GM06990 (cell line): Measurements from ENCODE around the gene LARP4B.

Source experiments
- DNase-seq: peaks from one replicate; pipeline ENCODE4 v3.0.0-alpha.2; 2011; ENCODE audit not compliant: insufficient read length; ENCODE audit errors: extremely low read depth
- H3K27me3 ChIP-seq: replicated peaks from 2 replicates; pipeline ENCODE4 v1.6.0; 2011; ENCODE audit warnings: low read length; ENCODE audit not compliant: control insufficient read depth, insufficient read depth
- H3K36me3 ChIP-seq: 2 replicates; pipeline ENCODE4 v1.5.1; 2011; ENCODE audit warnings: low read length; ENCODE audit not compliant: control insufficient read depth, insufficient read depth
- H3K4me3 ChIP-seq: replicated peaks from 2 replicates; pipeline ENCODE4 v1.5.1; 2011; ENCODE audit warnings: low read depth, mild to moderate bottlenecking, control low read depth, low read length
- TF ChIP-seq, protein P1 (sequence below): IDR thresholded peaks from 2 replicates; pipeline ENCODE4 v1.5.1; 2011; ENCODE audit warnings: low read length, control low read depth, mild to moderate bottlenecking, inconsistent platforms; ENCODE audit not compliant: insufficient read depth, poor library complexity, severe bottlenecking

The LARP4B gene

DNA sequence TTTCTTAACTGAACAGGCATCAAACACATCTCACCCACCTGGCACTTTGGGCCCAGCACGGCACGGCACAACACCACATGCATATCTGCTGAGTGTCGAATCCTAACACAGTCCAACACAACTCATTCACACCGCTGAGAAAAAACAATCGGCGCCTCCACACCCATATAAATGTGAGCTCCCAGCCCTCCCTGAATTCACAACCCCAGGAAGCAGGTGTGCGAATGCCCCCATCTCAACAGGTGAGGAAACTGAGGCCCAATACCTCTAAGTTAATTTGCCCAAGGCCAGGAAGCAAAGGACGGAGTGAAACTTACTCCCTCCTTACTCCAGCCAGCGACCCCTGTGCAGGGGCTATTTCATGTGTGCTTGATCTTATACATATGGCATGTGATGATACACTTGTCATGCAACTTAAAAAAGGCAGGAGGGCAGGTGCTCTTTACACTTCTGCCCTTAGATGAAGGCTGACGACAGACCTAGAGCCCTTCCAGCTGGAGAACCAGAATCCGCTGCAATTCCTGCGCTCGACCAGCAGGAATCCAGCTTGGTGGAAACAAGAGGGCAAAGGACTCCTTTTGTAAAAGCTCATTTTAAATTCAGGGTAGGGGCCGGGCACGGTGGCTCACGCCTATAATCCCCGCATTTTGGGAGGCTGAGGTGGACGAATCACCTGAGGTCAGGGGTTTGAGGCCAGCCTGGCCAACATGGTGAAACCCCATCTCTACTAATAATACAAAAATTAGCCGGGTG lies 116.0 kb downstream of the LARP4B start:
- no peaks in the 10 kb centered on the region for H3K27me3 ChIP-seq
- peaks cover 53% of the 10 kb centered on the region for H3K36me3 ChIP-seq
- TF ChIP-seq, protein P1, sequence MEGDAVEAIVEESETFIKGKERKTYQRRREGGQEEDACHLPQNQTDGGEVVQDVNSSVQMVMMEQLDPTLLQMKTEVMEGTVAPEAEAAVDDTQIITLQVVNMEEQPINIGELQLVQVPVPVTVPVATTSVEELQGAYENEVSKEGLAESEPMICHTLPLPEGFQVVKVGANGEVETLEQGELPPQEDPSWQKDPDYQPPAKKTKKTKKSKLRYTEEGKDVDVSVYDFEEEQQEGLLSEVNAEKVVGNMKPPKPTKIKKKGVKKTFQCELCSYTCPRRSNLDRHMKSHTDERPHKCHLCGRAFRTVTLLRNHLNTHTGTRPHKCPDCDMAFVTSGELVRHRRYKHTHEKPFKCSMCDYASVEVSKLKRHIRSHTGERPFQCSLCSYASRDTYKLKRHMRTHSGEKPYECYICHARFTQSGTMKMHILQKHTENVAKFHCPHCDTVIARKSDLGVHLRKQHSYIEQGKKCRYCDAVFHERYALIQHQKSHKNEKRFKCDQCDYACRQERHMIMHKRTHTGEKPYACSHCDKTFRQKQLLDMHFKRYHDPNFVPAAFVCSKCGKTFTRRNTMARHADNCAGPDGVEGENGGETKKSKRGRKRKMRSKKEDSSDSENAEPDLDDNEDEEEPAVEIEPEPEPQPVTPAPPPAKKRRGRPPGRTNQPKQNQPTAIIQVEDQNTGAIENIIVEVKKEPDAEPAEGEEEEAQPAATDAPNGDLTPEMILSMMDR, result no peak
- H3K4me3 ChIP-seq, result no peak overlapping the region
- DNase-seq, result no peak

DNA sequence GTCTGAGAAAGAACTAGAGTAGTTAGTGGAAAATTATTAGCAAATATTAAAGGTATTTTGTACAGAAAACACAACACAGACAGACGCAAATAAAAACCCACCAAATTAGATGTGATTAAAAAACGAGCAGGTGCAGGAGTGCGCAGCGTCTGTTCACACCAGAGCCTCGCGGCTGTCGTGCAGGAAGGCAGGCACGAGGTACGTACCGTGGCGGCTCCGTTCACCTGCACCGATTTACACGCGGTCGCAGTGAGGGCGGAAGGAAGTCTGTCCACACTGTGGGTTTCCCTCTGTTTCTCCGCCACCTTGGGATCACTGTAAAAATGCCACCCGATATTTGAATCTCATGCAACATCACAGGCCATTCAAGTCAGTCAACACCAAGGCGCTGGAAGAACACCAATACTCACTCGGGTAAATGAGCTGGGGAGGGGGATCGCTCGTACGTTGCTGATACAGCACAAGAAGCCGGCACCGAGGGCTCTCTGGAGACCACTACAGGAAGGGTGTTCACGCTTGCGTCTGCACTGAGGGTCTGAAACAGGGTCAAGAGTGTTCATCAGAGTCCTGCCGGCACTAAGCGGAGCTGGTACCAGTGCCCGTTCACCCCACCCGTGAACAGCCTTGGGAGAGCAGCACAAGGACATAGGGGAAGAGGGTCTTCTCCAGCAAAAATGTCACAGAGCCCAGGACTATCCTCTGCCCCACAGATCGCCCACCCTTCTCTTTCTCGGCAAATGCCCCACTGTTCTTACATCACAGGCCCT lies 116.8 kb downstream of the LARP4B start:
- peaks cover 46% of the 10 kb centered on the region for H3K36me3 ChIP-seq
- H3K27me3 ChIP-seq, result no peaks in the 10 kb centered on the region
- DNase-seq, result no peak
- TF ChIP-seq, protein P1, result no peak
- H3K4me3 ChIP-seq, result no peak overlapping the region

DNA sequence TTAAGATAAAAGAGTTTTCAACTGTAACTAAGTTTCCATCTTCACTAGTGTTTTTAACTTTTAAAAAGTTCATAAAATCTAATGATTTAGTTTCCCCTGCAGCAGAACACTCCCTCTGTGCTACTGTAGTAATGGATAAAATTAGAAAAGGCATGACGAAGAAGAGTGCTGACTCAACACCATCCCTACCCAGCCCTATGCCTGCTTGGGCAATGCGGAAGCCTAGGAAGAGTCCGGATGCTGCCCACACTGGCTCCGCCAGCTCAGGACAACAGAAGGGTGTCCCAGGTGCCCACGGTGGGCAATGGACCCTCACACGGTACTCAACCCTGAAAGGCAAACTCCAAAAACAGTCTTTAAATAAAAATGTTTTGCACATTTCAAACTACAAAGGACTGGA lies 118.2 kb downstream of the LARP4B start:
- Histone ChIP-seq H3K4me3 (no peak overlapping the region), H3K27me3 (no peaks in the 10 kb centered on the region), H3K36me3 (peaks cover 43% of the 10 kb centered on the region)
- no peak for DNase-seq
- TF ChIP-seq, protein P1, result no peak

DNA sequence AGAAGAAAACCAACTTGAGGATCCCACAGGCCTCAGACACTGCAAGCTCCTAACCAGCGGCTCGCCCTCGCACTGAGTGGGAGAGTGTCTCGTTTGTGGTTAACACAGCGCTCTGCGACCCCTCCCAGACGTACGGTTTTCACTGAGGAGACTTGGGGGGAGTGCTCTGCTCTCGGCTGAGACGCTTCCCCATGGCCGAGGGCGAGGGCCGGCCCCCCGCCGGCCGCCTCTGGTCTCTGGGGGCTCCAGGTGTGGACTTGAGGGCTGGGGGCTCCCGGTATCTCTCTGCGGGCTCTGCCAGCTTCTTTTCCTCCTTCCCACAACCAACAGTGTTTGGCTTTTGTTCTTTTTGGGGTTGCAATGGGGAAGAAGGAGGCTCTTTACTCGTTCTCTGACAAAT lies 118.7 kb downstream of the LARP4B start:
- TF ChIP-seq, protein P1, result no peak
- peaks cover 44% of the 10 kb centered on the region for H3K36me3 ChIP-seq

GRCh38 chr10:811379-812175 lies 119.9 kb downstream of the LARP4B start:
- H3K27me3 ChIP-seq, result no peaks in the 10 kb centered on the region
- no peak overlapping the region for H3K4me3 ChIP-seq
- peaks cover 41% of the 10 kb centered on the region for H3K36me3 ChIP-seq
- TF ChIP-seq, protein P1, result no peak
- DNase-seq, result no peak

More for the DNA sequence above, 118.7 kb downstream of the LARP4B start:
- DNase-seq, result no peak
- Histone ChIP-seq H3K4me3 (no peak overlapping the region), H3K27me3 (no peaks in the 10 kb centered on the region)
